22Rv1 (cell line): ENCODE results near the gene MGAT5.

Source experiments
- CTCF ChIP-seq: fragments of 450-650 bp; IDR thresholded peaks from 2 replicates; pipeline ENCODE4 v1.5.1; 2017; ENCODE audit warnings: mild to moderate bottlenecking
- ZFX ChIP-seq: fragments of 450-650 bp; IDR thresholded peaks from 2 replicates; pipeline ENCODE4 v1.6.1; 2017; ENCODE audit warnings: antibody characterized with exemption, borderline replicate concordance

GRCh38 chr2:134273256-134273983 is 19.5 kb downstream of the MGAT5 start:
- TF ChIP-seq CTCF (no peak), ZFX (no peak)
